Endodermal cell (in vitro differentiated cells): ENCODE data around the gene CDH4. TPM values are rescaled to one million over a fixed set of nuclear protein-coding genes. Genes with fewer than 3 reads are reported as not detected.

Source experiments
- DNase-seq: peaks from one replicate; pipeline ENCODE4 v3.0.0-alpha.2; 2017
- H3K27ac ChIP-seq: 2 replicates; pipeline ENCODE4 v1.5.1; 2013; ENCODE audit warnings: mild to moderate bottlenecking, low read depth, low read length, moderate library complexity
- H3K27me3 ChIP-seq: 2 replicates; pipeline ENCODE4 v1.6.1; 2013; ENCODE audit warnings: mild to moderate bottlenecking, low read length, moderate library complexity; ENCODE audit not compliant: insufficient read depth, control insufficient read depth, poor library complexity, severe bottlenecking
- H3K36me3 ChIP-seq: 2 replicates; pipeline ENCODE4 v1.7.0; 2013; ENCODE audit warnings: mild to moderate bottlenecking, low read length, moderate library complexity; ENCODE audit not compliant: control insufficient read depth, insufficient read depth
- H3K4me1 ChIP-seq: one replicate; pipeline ENCODE4 v1.7.0; 2013; ENCODE audit warnings: low read length; ENCODE audit not compliant: control insufficient read depth, insufficient read depth
- H3K4me3 ChIP-seq: 2 replicates; pipeline ENCODE4 v1.5.1; 2013; ENCODE audit warnings: mild to moderate bottlenecking, low read length, moderate library complexity
- H3K9ac ChIP-seq: 2 replicates; pipeline ENCODE4 v1.6.1; 2013; ENCODE audit warnings: mild to moderate bottlenecking, low read length, moderate library complexity; ENCODE audit not compliant: poor library complexity, severe bottlenecking; ENCODE audit errors: extremely low read depth
- H3K9me3 ChIP-seq: 2 replicates; pipeline ENCODE4 v1.6.1; 2013; ENCODE audit warnings: mild to moderate bottlenecking, low read length, moderate library complexity; ENCODE audit not compliant: control insufficient read depth
- H3K27ac Mint-ChIP-seq: 2 replicates; pipeline ENCODE4 v1.8.0; 2020; ENCODE audit warnings: mixed read lengths
- H3K27me3 Mint-ChIP-seq: 2 replicates; pipeline ENCODE4 v1.8.0; 2021; ENCODE audit warnings: mild to moderate bottlenecking, mixed read lengths; ENCODE audit not compliant: insufficient read depth
- H3K36me3 Mint-ChIP-seq: 2 replicates; pipeline ENCODE4 v1.8.0; 2020; ENCODE audit warnings: low read depth, mixed read lengths
- H3K4me1 Mint-ChIP-seq: 2 replicates; pipeline ENCODE4 v1.8.0; 2020; ENCODE audit warnings: mixed read lengths
- H3K4me3 Mint-ChIP-seq: 2 replicates; pipeline ENCODE4 v1.8.0; 2020; ENCODE audit warnings: mild to moderate bottlenecking, moderate library complexity, mixed read lengths
- H3K9me3 Mint-ChIP-seq: 2 replicates; pipeline ENCODE4 v1.8.0; 2020; ENCODE audit warnings: mild to moderate bottlenecking, mixed read lengths
- CTCF ChIP-seq: fragments of 200-600 bp; sonication (generic); conservative IDR thresholded peaks from 2 replicates; pipeline ENCODE4 v1.5.0; 2021; ENCODE audit warnings: antibody characterized with exemption, mild to moderate bottlenecking
- WGBS, 2 experiments: methylation state at CpG; one replicate each; pipeline versions ENCODE4 v1.1.5 to v1.1.7; 2013; ENCODE audit warnings: missing lambda C conversion rate in 2 of 2, mixed read lengths in 1 of 2; ENCODE audit not compliant: insufficient coverage in 1 of 2, insufficient read length in 1 of 2; 5-methylcytosine and 5-hydroxymethylcytosine counted together
- total RNA-seq, 2 donors: library from RNA; stranded (reverse); fragmentation: NEBNext Ultra II Directional in 1 of 2; extraction: Animal tissue kit (Norgen Biotek cat#: 25700) in 1 of 2; gene quantifications; 2 replicates in 1 of 2; 3 replicates in 1 of 2; pipeline ENCODE4 v1.2.1, GENCODE V29; 2021

CDH4 gene
- total RNA-seq, 2 donors from 2014 or later, result 1.8 to 5.8 TPM

- H3K9ac ChIP-seq, result no peak overlapping the region
- no peak overlapping the region for H3K4me3 ChIP-seq
- Mint-ChIP-seq H3K4me1 (no peaks in the 10 kb centered on the region), H3K4me3 (no peak overlapping the region), H3K9me3 (no peaks in the 10 kb centered on the region), H3K36me3 (no peaks in the 10 kb centered on the region), H3K27me3 (peaks cover 2% of the 10 kb centered on the region), H3K27ac (no peak overlapping the region)
- 88 to 89% methylated on average over 4 of the region's 4 CpGs for WGBS, 2 experiments
- H3K27me3 ChIP-seq, result no peaks in the 10 kb centered on the region
- H3K9me3 ChIP-seq, result no peaks in the 10 kb centered on the region
- H3K27ac ChIP-seq, result no peak overlapping the region
- DNase-seq, result no peak
- TF ChIP-seq CTCF, result no peak
- no peaks in the 10 kb centered on the region for H3K36me3 ChIP-seq
- H3K4me1 ChIP-seq, result no peaks in the 10 kb centered on the region
These were observed 549.4 kb downstream of the CDH4 start for GRCh38 chr20:61801428-61801827.

GRCh38 chr20:61801857-61802442 is 549.9 kb downstream of the CDH4 start:
- TF ChIP-seq CTCF, result no peak

GRCh38 chr20:61802721-61803311 is 550.8 kb downstream of the CDH4 start:
- no peak for TF ChIP-seq CTCF
- no peak for DNase-seq
- Histone ChIP-seq H3K36me3 (no peaks in the 10 kb centered on the region), H3K9ac (no peak overlapping the region), H3K4me3 (no peak overlapping the region), H3K9me3 (no peaks in the 10 kb centered on the region), H3K27ac (no peak overlapping the region), H3K4me1 (no peaks in the 10 kb centered on the region), H3K27me3 (no peaks in the 10 kb centered on the region)
- H3K27ac Mint-ChIP-seq, result no peak overlapping the region
- WGBS, 2 experiments, result 89 to 93% methylated on average over 26 to 36 of the region's 36 CpGs
- H3K27me3 Mint-ChIP-seq, result peaks cover 4% of the 10 kb centered on the region
- no peaks in the 10 kb centered on the region for H3K36me3 Mint-ChIP-seq
- no peak overlapping the region for H3K4me3 Mint-ChIP-seq
- no peaks in the 10 kb centered on the region for H3K9me3 Mint-ChIP-seq
- no peaks in the 10 kb centered on the region for H3K4me1 Mint-ChIP-seq

More at GRCh38 chr20:61801857-61802442, 549.9 kb downstream of the CDH4 start:
- H3K27me3 Mint-ChIP-seq, result peaks cover 2% of the 10 kb centered on the region
- no peaks in the 10 kb centered on the region for H3K27me3 ChIP-seq
- H3K9ac ChIP-seq, result no peak overlapping the region
- H3K4me3 ChIP-seq, result no peak overlapping the region
- no peaks in the 10 kb centered on the region for H3K9me3 Mint-ChIP-seq
- no peak overlapping the region for H3K27ac Mint-ChIP-seq
- no peak for DNase-seq
- H3K36me3 Mint-ChIP-seq, result no peaks in the 10 kb centered on the region
- no peaks in the 10 kb centered on the region for H3K9me3 ChIP-seq
- H3K4me1 Mint-ChIP-seq, result no peaks in the 10 kb centered on the region
- no peaks in the 10 kb centered on the region for H3K36me3 ChIP-seq
- no peaks in the 10 kb centered on the region for H3K4me1 ChIP-seq
- H3K27ac ChIP-seq, result no peak overlapping the region
- WGBS, 2 experiments, result 84 to 88% methylated on average over 9 to 10 of the region's 10 CpGs
- no peak overlapping the region for H3K4me3 Mint-ChIP-seq
